Dermis blood vessel endothelial cell (primary cell): ENCODE data around the gene LRRC49. TPM values are rescaled to one million over a fixed set of nuclear protein-coding genes. Genes with fewer than 3 reads are reported as not detected.
A peak's percentile ranks its signal among the peaks of the same experiment; 100 is the strongest.
"Not testable (repeated sequence)": the region's sequence is repeated elsewhere in the genome, so short reads cannot be mapped to it uniquely, and the experiment has no call there.

Experiments
- DNase-seq: peaks from one replicate; pipeline ENCODE4 v3.0.0; 2010
- total RNA-seq: library from RNA; depleted of rRNA; stranded (reverse); fragments of >200 nt; gene quantifications from 2 replicates; pipeline ENCODE4 v1.2.3, GENCODE V29; 2014

LRRC49 gene
- total RNA-seq: 4.9 and 6.3 TPM in 2 replicates

- peak; percentile 98 for DNase-seq
Measured at GRCh38 chr15:70892002-70892911, at the start of gene LRRC49, which contains the start of gene THAP10. LRRC49 (plus strand) TSS chr15:70892826; CDS start chr15:70892895, 69 bp downstream. THAP10 (minus strand) TSS chr15:70892433; CDS start chr15:70892272, 161 bp downstream.

- no peak for DNase-seq
Measured at GRCh38 chr15:70845602-70846360, 46.8 kb upstream of the LRRC49 start.

- DNase-seq: no peak
Measured at GRCh38 chr15:70851889-70852288, 40.7 kb upstream of the LRRC49 start.

- no peak for DNase-seq
Measured at GRCh38 chr15:70852501-70853317, 39.9 kb upstream of the LRRC49 start.

GRCh38 chr15:70853318-70853972, 39.2 kb upstream of the LRRC49 start:
- peak; percentile 46 for DNase-seq

- peak; percentile 61 for DNase-seq
Measured at GRCh38 chr15:70853973-70854665, 38.5 kb upstream of the LRRC49 start, which contains the start of gene LARP6. LARP6 (minus strand) TSS chr15:70854157; CDS start chr15:70854088, 69 bp downstream.

GRCh38 chr15:70854666-70854976, 38.0 kb upstream of the LRRC49 start:
- DNase-seq: peak; percentile 55

- no peak for DNase-seq
Measured at GRCh38 chr15:70855764-70856163, 36.9 kb upstream of the LRRC49 start.

GRCh38 chr15:70856177-70856883, 36.3 kb upstream of the LRRC49 start:
- DNase-seq: no peak

- peak; percentile 99 for DNase-seq
Measured at GRCh38 chr15:70856884-70857561, 35.6 kb upstream of the LRRC49 start.

- no peak for DNase-seq
Measured at GRCh38 chr15:70857562-70858285, 34.9 kb upstream of the LRRC49 start.

- DNase-seq: not testable (repeated sequence)
Measured at GRCh38 chr15:70858614-70859321, 33.9 kb upstream of the LRRC49 start.

GRCh38 chr15:70859322-70859908, 33.2 kb upstream of the LRRC49 start:
- no peak for DNase-seq

GRCh38 chr15:70859998-70860397, 32.6 kb upstream of the LRRC49 start:
- no peak for DNase-seq

GRCh38 chr15:70863450-70864218, 29.0 kb upstream of the LRRC49 start:
- DNase-seq: peak; percentile 61

- no peak for DNase-seq
Measured at GRCh38 chr15:70866982-70867641, 25.5 kb upstream of the LRRC49 start.

- peak; percentile 74 for DNase-seq
Measured at GRCh38 chr15:70867911-70868467, 24.6 kb upstream of the LRRC49 start.
